Tibial nerve (tissue), 4 donors: ENCODE measurements around the gene GDPD3. TPM values are rescaled to one million over a fixed set of nuclear protein-coding genes. Genes with fewer than 3 reads are reported as not detected.
"Not testable (repeated sequence)": the region's sequence is repeated elsewhere in the genome, so short reads cannot be mapped to it uniquely, and the experiment has no call there.

Experiments
- DNase-seq, 2 donors: peaks; one replicate each; pipeline ENCODE4 v3.0.0-alpha.2; 2019; ENCODE audit warnings: low spot score in 2 of 2
- H3K27ac ChIP-seq, 4 donors: fragments of 200-600 bp; sonication (generic) in 3 of 4; one replicate each; pipeline ENCODE4 v1.5.1; 2017 to 2019; ENCODE audit warnings: mild to moderate bottlenecking in 1 of 4
- H3K27me3 ChIP-seq, 2 donors: fragments of 200-600 bp; sonication (generic) in 1 of 2; one replicate each; pipeline versions ENCODE4 v1.5.1 to v1.6.0; 2017 to 2019
- H3K36me3 ChIP-seq, 3 donors: fragments of 200-600 bp; sonication (generic); one replicate each; pipeline ENCODE4 v1.5.1; 2018 to 2019
- H3K4me1 ChIP-seq, 4 donors: fragments of 200-600 bp; sonication (generic) in 3 of 4; one replicate each; pipeline ENCODE4 v1.5.1; 2017 to 2019
- H3K4me3 ChIP-seq, 4 donors: fragments of 200-600 bp; sonication (generic) in 3 of 4; one replicate each; pipeline ENCODE4 v1.5.1; 2017 to 2019; ENCODE audit warnings: mild to moderate bottlenecking in 1 of 4, moderate library complexity in 1 of 4
- H3K9me3 ChIP-seq, 4 donors: fragments of 200-600 bp; sonication (generic) in 3 of 4; one replicate each; pipeline ENCODE4 v1.5.1; 2017 to 2019
- EP300 ChIP-seq, 2 donors: sonication (generic); formaldehyde crosslinking; IDR thresholded peaks; one replicate each; pipeline ENCODE4 v1.6.1; 2017; ENCODE audit warnings: antibody characterized with exemption in 2 of 2, mild to moderate bottlenecking in 1 of 2
- POLR2A ChIP-seq, 2 donors: fragments of 450-650 bp; IDR thresholded peaks; one replicate each; pipeline ENCODE4 v1.6.1; 2017; ENCODE audit warnings: antibody characterized with exemption in 2 of 2, mild to moderate bottlenecking in 2 of 2, moderate library complexity in 2 of 2
- WGBS, 2 donors: methylation state at CpG; one replicate each; pipeline ENCODE4 v1.1.5; 2018; 5-methylcytosine and 5-hydroxymethylcytosine counted together
- total RNA-seq, 4 donors: library from RNA; depleted of rRNA; stranded (reverse); fragments of >200 nt; gene quantifications; one replicate each; pipeline ENCODE4 v1.1.0, GENCODE V29; 2016
- TF ChIP-seq, protein P1 (sequence below), 5 experiments: fragments of 200-600 bp in 3 of 5; fragments of 450-650 bp in 2 of 5; sonication (generic) in 3 of 5; IDR thresholded peaks; one replicate each; pipeline ENCODE4 v1.5.1; 2016 to 2019; ENCODE audit warnings: antibody characterized with exemption in 5 of 5, mild to moderate bottlenecking in 3 of 5, moderate library complexity in 2 of 5

Gene GDPD3
- total RNA-seq, 4 donors from 2014 or later: 2.8 to 5.2 (median 4.6) TPM

DNA sequence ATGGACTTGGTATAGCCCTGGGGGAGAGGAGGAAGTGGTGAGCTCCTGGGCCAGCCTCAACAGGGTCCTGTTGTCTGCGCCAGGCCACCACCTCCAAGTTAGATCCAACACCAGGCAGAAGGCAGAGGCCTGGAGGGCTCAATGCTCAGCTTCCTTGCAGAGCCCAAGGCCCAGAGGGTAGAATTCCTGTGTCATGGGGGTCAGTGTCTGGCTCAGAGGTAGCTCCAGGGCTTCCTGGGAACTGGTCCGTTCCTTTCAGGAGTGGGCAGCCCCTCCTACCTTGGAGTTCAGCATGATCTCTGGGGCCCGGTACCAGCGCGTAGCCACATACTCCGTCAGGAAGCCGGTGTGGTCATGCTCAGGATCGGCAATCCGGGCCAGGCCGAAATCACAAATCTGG lies 4.4 kb upstream of the GDPD3 start:
- 92 to 96% methylated on average over 4 to 7 of the region's 10 CpGs for WGBS, 2 donors
- Histone ChIP-seq H3K36me3 (peaks cover 0 to 76% (median 20%) of the 10 kb centered on the region in 3 donors), H3K9me3 (no peaks in the 10 kb centered on the region), H3K27ac (no peak overlapping the region), H3K4me1 (peaks cover 0 to 38% (median 14%) of the 10 kb centered on the region in 4 donors), H3K27me3 (no peaks in the 10 kb centered on the region), H3K4me3 (no peak overlapping the region)
- no peak for DNase-seq
- TF ChIP-seq EP300 (IDR thresholded peaks at IDR 0.05): no peak
- TF ChIP-seq, protein P1, sequence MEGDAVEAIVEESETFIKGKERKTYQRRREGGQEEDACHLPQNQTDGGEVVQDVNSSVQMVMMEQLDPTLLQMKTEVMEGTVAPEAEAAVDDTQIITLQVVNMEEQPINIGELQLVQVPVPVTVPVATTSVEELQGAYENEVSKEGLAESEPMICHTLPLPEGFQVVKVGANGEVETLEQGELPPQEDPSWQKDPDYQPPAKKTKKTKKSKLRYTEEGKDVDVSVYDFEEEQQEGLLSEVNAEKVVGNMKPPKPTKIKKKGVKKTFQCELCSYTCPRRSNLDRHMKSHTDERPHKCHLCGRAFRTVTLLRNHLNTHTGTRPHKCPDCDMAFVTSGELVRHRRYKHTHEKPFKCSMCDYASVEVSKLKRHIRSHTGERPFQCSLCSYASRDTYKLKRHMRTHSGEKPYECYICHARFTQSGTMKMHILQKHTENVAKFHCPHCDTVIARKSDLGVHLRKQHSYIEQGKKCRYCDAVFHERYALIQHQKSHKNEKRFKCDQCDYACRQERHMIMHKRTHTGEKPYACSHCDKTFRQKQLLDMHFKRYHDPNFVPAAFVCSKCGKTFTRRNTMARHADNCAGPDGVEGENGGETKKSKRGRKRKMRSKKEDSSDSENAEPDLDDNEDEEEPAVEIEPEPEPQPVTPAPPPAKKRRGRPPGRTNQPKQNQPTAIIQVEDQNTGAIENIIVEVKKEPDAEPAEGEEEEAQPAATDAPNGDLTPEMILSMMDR (IDR thresholded peaks at IDR 0.05): no peak
- TF ChIP-seq POLR2A (IDR thresholded peaks at IDR 0.05): no peak

DNA sequence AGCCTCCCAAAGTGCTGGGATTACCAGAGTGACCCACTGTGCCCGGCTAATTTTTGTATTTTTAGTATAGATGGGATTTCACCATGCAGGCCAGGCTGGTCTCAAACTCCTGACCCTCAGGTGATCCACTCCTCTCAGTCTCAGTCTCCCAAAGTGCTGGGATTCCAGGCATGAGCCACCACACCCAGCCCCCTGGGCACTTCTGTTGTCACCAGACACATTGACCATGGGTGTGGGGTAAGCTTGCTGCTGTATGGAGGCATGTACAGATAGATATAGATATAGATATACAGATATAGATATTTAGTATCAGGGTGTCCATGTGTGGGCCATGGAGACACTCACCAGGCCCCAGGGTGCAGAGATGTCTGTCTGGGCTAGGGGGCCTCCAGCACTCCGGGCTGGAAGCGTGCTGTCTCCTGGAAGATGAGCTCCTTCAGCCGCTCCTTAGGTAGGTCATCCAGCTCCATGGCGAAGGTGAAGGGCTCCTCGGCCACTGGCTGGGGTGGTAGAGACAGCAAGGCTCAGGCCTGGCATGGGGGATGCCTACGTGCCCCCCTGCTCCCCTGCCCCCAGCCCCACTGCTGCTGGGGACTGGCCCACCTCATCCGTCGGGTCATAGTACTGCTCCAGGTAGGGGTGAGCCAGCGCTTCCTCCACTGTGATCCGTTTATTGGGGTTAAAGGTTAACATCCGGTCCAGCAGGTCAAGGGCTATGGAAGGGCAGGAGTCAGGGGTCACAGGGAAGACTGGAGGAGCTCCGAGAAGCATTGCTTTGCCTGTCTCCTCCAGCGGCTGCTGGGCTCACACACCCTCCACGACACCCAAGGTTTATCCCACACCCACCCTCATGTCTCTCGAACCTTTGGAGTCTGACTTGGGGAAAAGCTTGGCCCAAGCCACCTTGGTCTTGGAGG lies 3.2 kb upstream of the GDPD3 start:
- DNase-seq: no peak
- Histone ChIP-seq H3K36me3 (peaks cover 0 to 88% (median 27%) of the 10 kb centered on the region in 3 donors), H3K9me3 (no peaks in the 10 kb centered on the region), H3K4me1 (peaks cover 0 to 29% (median 6%) of the 10 kb centered on the region in 4 donors), H3K27ac (peak overlapping the region in 1 of 4 donors; percentile 53), H3K4me3 (no peak overlapping the region), H3K27me3 (no peaks in the 10 kb centered on the region)
- WGBS, 2 donors: 79 to 88% methylated on average over 10 to 11 of the region's 16 CpGs
- TF ChIP-seq, protein P1 (IDR thresholded peaks at IDR 0.05): no peak
- TF ChIP-seq EP300 (IDR thresholded peaks at IDR 0.05) (no peak), POLR2A (IDR thresholded peaks at IDR 0.05) (no peak)

DNA sequence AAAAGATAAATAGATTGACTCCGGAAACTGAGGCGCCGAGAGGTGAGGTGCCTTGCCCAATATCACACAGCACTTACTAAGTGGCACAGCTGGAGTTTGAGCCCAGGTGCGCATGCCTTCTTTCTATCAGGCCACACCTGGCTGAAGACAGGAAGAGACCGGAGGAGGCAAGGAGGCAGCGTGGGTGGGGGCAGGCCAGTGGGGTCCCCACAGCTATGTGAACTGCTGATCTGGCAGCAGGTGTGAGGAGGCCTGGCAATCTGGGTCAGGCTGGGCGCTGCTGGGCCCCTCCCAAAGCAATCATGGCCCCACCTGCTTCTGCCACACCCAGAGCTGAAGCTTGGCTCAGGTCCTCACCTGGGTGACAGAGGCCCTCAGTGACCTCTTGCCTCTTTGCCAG lies 1.9 kb upstream of the GDPD3 start:
- TF ChIP-seq, protein P1 (IDR thresholded peaks at IDR 0.05): no peak
- no peak for TF ChIP-seq EP300 (IDR thresholded peaks at IDR 0.05)
- TF ChIP-seq POLR2A (IDR thresholded peaks at IDR 0.05): no peak
- DNase-seq: no peak
- no peaks in the 10 kb centered on the region for H3K27me3 ChIP-seq
- H3K27ac ChIP-seq: peak overlapping the region in 1 of 4 donors; percentile 53
- H3K4me3 ChIP-seq: no peak overlapping the region
- H3K4me1 ChIP-seq: peaks cover 0 to 22% (median 4%) of the 10 kb centered on the region in 4 donors
- WGBS, 2 donors: 87 to 94% methylated on average over 6 to 7 of the region's 7 CpGs
- H3K36me3 ChIP-seq: peaks cover 0 to 99% (median 31%) of the 10 kb centered on the region in 3 donors
- H3K9me3 ChIP-seq: no peaks in the 10 kb centered on the region

DNA sequence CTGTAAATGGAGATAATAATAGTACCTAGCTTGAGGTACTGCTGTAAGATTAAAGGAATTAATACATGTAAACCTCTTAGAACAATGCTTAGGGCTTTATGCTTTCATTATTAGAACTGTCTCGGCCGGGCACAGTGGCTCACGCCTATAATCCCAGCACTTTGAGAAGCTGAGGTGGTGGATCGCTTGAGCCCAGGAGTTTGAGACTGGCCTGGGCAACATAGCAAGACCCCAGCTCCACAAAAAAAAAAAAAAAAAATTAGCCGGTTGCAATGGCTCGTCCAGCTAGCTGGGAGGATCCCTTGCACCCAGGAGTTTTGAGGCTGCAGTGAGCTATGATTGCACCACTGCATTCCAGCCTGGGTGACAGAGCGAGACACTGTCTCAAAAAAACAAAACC lies 1.5 kb upstream of the GDPD3 start:
- not testable (repeated sequence) for H3K4me3 ChIP-seq, H3K9me3 ChIP-seq, DNase-seq, H3K27me3 ChIP-seq
- Histone ChIP-seq H3K27ac (peak overlapping the region in 1 of 4 donors; percentile 53), H3K36me3 (peaks cover 0 to 99% (median 31%) of the 10 kb centered on the region in 3 donors), H3K4me1 (peaks cover 0 to 20% (median 4%) of the 10 kb centered on the region in 4 donors)
- WGBS, 2 donors: 90% methylated on average over 7 of the region's 7 CpGs

DNA sequence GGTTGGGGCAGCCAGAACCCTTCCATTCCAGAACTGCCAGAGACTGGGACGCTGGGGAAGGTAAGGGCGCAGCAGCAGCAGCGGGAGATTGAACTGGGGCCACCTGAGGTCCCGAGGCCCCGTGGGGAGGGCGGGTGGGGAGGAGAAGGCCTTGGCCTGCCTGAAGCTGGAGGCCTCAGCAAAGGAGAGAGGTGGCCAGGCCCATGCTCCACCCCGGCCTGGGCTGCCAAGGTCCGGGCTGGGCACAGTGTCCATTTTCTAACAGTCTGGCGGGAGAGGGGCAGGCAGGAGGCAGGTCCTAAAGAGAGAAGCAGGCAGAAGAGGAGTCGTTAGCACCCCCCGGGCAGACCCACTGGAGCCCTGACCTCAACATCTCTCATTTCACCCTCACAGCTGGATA lies 1.1 kb upstream of the GDPD3 start:
- Histone ChIP-seq H3K36me3 (peaks cover 0 to 99% (median 31%) of the 10 kb centered on the region in 3 donors), H3K4me3 (no peak overlapping the region), H3K27me3 (no peaks in the 10 kb centered on the region), H3K27ac (peak overlapping the region in 1 of 4 donors; percentile 53), H3K9me3 (no peaks in the 10 kb centered on the region), H3K4me1 (peaks cover 0 to 16% (median 4%) of the 10 kb centered on the region in 4 donors)
- DNase-seq: no peak
- 69 to 81% methylated on average over 11 of the region's 11 CpGs for WGBS, 2 donors
- TF ChIP-seq EP300 (IDR thresholded peaks at IDR 0.05) (no peak), POLR2A (IDR thresholded peaks at IDR 0.05) (no peak)
- TF ChIP-seq, protein P1 (IDR thresholded peaks at IDR 0.05): no peak
